Hepatic stellate cell (primary cell): ENCODE results near the gene RPS14.

Experiments
- DNase-seq: peaks from one replicate; pipeline ENCODE4 v3.0.0; 2011; ENCODE audit warnings: low spot score

RPS14 gene

DNA sequence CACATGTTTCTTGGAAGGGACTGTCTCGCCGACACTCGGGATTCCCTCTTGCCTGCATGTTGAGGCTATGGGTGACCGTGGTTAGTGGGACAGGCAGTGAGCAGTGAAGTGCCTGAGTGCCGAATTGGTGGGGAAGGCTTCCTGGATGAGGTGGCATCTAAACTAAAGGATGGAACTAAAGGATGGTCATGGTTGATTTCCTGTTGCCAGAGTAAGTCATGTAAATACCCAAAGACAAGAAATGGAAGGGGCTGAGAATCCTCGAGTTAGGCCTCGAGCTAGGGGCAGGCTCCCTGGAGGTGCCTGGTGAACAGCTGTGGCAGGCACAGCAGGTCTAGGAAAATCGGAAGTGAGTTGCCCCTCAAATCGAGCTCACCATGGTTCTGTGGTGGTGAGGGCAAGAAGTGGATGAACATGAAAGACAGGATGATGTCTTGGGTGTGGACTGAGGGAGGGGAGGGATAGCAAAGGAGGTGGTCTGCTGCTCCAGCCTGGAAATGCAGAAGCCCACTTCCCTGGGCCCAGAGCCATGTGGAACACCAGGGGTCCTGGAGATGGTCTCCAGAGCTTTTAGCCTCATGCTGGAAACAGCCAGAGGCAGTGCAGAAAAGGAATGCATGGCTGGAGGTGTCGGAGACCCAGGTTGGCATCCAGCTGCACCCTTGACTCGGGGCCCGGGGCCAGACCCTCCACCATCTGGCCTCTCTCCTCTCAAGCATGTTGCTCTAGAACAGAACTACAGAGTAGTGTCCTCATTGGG is 49.0 kb downstream of the RPS14 start:
- no peak for DNase-seq

- peak; percentile 89 for DNase-seq
These were observed 49.9 kb downstream of the RPS14 start for GRCh38 chr5:150399524-150400211.

DNA sequence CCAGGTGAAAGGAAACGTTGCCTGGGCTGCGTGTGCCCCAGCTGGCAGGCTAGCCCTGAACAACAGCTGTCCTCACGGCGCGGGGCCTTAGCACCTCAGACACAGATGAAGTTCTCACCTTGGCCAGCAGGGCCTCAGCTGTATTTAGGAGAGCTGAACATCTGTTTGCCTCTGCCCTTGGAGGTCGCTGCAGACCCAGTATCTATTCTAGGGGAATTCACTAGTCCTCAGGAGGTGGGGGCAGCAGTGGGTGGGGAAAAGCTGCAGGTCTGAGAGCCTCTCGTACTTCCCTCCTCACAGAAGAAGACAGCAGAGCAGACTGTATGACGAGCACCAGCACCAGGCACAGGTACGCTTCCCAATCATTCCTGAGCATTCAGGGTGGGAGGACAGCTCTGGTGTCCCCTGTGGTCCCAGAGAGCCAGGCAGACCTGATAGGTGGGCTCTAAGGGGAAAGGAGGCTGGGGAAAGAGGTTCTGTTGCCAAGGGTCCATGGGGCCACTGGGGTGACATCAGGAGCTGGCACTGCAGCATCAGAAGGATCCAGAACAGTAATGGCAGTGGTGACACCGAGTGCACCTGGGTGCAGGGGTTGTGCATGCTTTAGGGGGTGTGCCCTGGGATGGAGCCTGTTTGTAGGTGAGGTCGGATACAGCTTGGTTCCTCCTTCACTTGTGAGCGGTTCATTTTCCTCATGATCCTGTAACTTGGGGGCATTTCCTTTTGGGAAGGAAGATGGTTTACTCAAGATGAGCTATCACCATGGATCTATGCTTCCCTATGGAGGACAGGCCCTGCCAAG is 50.6 kb downstream of the RPS14 start:
- DNase-seq = no peak

GRCh38 chr5:150397782-150398721 is 51.5 kb downstream of the RPS14 start:
- DNase-seq = no peak

GRCh38 chr5:150397146-150397781 is 52.3 kb downstream of the RPS14 start:
- DNase-seq = peak; percentile 84

GRCh38 chr5:150396267-150396666 is 53.3 kb downstream of the RPS14 start:
- DNase-seq = no peak

DNA sequence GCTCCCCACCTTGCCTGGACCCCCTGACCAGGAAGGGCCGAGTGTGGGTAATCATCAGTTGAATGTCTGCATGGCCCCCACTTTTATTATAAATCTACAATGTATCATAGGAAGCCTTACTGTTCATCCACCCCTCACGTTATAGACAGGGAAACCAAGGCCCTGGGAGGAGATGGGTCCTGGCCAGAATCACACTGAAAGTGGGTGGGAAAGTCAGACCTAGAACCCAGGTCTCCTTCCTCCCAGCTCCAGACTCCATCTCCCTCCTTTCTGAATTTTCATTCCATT is 53.9 kb downstream of the RPS14 start:
- DNase-seq = no peak

GRCh38 chr5:150394912-150395687 is 54.4 kb downstream of the RPS14 start:
- DNase-seq = no peak

- DNase-seq = no peak
These were observed 55.4 kb downstream of the RPS14 start for GRCh38 chr5:150394131-150394530.

GRCh38 chr5:150393096-150393645 is 56.4 kb downstream of the RPS14 start:
- DNase-seq = no peak

- DNase-seq = no peak
These were observed 56.9 kb downstream of the RPS14 start for GRCh38 chr5:150392680-150393079.
